ENCODE measurements around the gene RBPJL. TPM values are rescaled to one million over a fixed set of nuclear protein-coding genes. Genes with fewer than 3 reads are reported as not detected.

The RBPJL gene
- polyA plus RNA-seq, 1 experiment: not detected

DNA sequence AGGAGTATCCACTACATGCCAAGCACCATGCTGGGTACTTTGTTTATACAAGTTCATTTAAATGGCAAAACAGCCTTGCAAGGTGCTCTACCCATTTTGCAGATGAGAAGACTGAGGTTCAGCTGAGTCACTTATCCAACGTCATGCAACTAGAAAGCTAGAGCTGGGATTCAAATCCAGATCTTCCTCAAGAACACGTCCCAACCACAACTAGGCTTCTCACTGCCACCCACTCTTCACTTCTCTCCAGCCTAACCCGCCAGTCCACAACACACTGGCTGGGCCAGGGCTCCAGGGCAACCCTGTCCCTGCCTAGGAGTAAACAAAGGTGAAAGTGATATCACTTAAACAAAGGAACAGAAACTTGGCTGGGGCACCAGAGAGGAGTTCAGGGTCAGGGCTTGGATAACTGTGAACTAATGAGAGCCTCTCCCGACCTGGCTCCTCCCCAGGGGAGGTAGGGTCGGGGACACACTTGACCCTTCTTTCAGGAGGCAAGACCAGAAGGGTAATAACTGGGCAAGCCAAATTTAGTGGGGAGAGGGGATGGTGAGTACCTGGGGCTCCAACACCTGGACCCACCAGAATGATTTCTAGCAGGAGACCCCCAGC is 33.7 kb downstream of the RBPJL start:
- Histone ChIP-seq H3K27me3 (ENCODE audit: control insufficient read depth, insufficient read depth, low read length) (no peaks in the 10 kb centered on the region), H3K36me3 (ENCODE audit: control insufficient read depth, insufficient read depth, low read length) (peaks cover 16% of the 10 kb centered on the region), H3K4me3 (ENCODE audit: low read depth, low read length) (no peak overlapping the region)
- TF ChIP-seq, protein P1, sequence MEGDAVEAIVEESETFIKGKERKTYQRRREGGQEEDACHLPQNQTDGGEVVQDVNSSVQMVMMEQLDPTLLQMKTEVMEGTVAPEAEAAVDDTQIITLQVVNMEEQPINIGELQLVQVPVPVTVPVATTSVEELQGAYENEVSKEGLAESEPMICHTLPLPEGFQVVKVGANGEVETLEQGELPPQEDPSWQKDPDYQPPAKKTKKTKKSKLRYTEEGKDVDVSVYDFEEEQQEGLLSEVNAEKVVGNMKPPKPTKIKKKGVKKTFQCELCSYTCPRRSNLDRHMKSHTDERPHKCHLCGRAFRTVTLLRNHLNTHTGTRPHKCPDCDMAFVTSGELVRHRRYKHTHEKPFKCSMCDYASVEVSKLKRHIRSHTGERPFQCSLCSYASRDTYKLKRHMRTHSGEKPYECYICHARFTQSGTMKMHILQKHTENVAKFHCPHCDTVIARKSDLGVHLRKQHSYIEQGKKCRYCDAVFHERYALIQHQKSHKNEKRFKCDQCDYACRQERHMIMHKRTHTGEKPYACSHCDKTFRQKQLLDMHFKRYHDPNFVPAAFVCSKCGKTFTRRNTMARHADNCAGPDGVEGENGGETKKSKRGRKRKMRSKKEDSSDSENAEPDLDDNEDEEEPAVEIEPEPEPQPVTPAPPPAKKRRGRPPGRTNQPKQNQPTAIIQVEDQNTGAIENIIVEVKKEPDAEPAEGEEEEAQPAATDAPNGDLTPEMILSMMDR (IDR thresholded peaks at IDR 0.05; ENCODE audit: insufficient read depth, low read depth, low read length): no peak
- CTCF ChIA-PET: interaction anchor here (0.6 to 1.2 kb wide), 2 partner anchors 21 to 23 kb away, joined by 3 to 4 read pairs; partner anchors contain the start of gene SYS1
- no peak for DNase-seq (ENCODE audit: low read depth)
- POLR2A ChIA-PET: no interaction called here

- ChIA-PET CTCF (interaction anchor here (0.8 to 1.2 kb wide), 2 partner anchors 18 to 22 kb away, joined by 3 read pairs; no protein-coding TSS in a partner anchor), POLR2A (interaction anchor here (0.6 kb wide), 1 partner anchor 32 kb away, joined by 4 read pairs; no protein-coding TSS in a partner anchor)
- H3K4me3 ChIP-seq (ENCODE audit: low read depth, low read length): no peak overlapping the region
- TF ChIP-seq, protein P1 (IDR thresholded peaks at IDR 0.05; ENCODE audit: insufficient read depth, low read depth, low read length): no peak
- H3K27me3 ChIP-seq (ENCODE audit: control insufficient read depth, insufficient read depth, low read length): no peaks in the 10 kb centered on the region
- no peak for DNase-seq (ENCODE audit: low read depth)
- H3K36me3 ChIP-seq (ENCODE audit: control insufficient read depth, insufficient read depth, low read length): peaks cover 14% of the 10 kb centered on the region
Measured at GRCh38 chr20:45340951-45341350, 34.3 kb downstream of the RBPJL start.

- Histone ChIP-seq H3K36me3 (ENCODE audit: control insufficient read depth, insufficient read depth, low read length) (peaks cover 16% of the 10 kb centered on the region), H3K4me3 (ENCODE audit: low read depth, low read length) (0 out of 2 replicates have a peak overlapping the region, but pooled peaks have one; percentile 16), H3K27me3 (ENCODE audit: control insufficient read depth, insufficient read depth, low read length) (no peaks in the 10 kb centered on the region)
- no peak for DNase-seq (ENCODE audit: low read depth)
- CTCF ChIA-PET: interaction anchor here (0.7 to 1.5 kb wide), 6 partner anchors 12 to 95 kb away, joined by 3 to 4 read pairs (median 3); partner anchors contain the start of gene SYS1
- POLR2A ChIA-PET: interaction anchor here (0.6 kb wide), 1 partner anchor 32 kb away, joined by 4 read pairs; no protein-coding TSS in a partner anchor
- TF ChIP-seq, protein P1 (IDR thresholded peaks at IDR 0.05; ENCODE audit: insufficient read depth, low read depth, low read length): no peak
Measured at GRCh38 chr20:45341579-45341938, 34.9 kb downstream of the RBPJL start.

GRCh38 chr20:45341939-45342854 is 35.6 kb downstream of the RBPJL start:
- TF ChIP-seq, protein P1 (IDR thresholded peaks at IDR 0.05; ENCODE audit: insufficient read depth, low read depth, low read length): no peak
- Histone ChIP-seq H3K27me3 (ENCODE audit: control insufficient read depth, insufficient read depth, low read length) (no peaks in the 10 kb centered on the region), H3K4me3 (ENCODE audit: low read depth, low read length) (peak overlapping the region; percentile 16), H3K36me3 (ENCODE audit: control insufficient read depth, insufficient read depth, low read length) (peaks cover 16% of the 10 kb centered on the region)
- no peak for DNase-seq (ENCODE audit: low read depth)
- POLR2A ChIA-PET: no interaction called here
- CTCF ChIA-PET: interaction anchor here (0.7 to 1.5 kb wide), 4 partner anchors 12 to 94 kb away, joined by 3 to 4 read pairs (median 4); partner anchors contain the start of gene SYS1

Data from BJ (cell line).